GM21423 (cell line): ENCODE results near the gene CCDC47.

Experiments used
- ATAC-seq: cut with Tn5 transposase; IDR thresholded peaks from one replicate; pipeline ENCODE4 v1.9.1; 2021; ENCODE audit warnings: mild to moderate bottlenecking, moderate library complexity; ENCODE audit not compliant: unreplicated experiment

CCDC47 gene

DNA sequence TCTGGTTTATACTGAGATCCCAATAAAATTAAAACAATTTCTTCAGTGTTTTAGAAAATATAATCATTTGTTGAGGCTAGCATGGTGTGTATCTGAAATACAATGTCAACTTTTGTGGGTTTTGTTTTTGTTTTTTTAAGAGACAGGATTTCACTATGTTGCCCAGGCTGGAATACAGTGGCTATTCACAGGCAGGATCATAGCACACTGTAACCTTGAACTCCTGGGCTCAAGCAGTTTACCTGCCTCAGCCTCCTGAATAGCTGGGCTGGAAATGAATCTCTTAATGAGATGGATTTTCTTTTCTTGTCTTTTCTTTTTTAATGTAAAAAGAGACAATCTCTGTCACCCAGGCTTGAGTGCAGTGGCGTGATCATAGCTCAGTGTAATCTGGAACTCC is 12.7 kb upstream of the CCDC47 start:
- no peak for ATAC-seq

GRCh38 chr17:63785556-63785955 is 12.2 kb upstream of the CCDC47 start:
- no peak for ATAC-seq

DNA sequence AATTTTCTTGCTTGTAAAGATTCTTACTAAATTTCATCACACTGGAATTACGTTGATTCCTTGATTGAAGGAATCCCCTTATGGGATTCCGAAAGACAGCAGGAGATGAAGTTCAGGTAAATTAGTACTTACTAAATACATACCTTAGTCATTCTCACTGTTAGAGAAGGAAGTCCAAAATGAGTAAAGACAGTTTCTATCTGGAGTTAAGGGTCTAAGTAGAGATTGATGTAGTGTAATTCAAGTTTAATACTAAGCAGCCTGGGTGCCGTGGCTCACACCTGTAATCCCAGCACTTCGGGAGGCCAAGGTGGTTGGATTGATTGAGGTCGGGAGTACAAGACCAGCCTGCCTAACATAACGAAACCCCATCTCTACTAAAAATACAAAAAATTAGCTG is 10.1 kb upstream of the CCDC47 start:
- ATAC-seq: no peak

- no peak for ATAC-seq
Measured at GRCh38 chr17:63780928-63781327, 7.5 kb upstream of the CCDC47 start.

DNA sequence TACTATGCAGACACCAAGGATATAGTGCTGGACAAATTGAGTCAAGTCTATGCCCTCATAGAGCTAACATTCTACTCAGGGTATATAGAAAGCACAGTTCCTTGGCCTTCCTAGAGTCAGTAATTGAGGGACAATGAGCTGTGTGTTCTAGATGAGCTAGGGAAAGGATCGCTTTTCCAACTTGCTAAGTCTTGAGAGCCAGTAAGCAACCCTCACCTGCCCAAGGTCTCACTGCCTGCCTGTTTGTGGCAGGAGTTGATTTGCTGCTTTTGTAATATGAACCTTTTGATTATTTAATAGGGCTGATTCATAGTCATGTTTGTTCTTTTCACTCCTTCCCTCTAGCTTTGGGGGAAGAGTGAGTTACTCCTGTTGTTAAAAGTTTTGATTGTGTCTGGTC is 7.1 kb upstream of the CCDC47 start:
- no peak for ATAC-seq

- ATAC-seq: no peak
Measured at GRCh38 chr17:63775420-63775819, 2.0 kb upstream of the CCDC47 start.

DNA sequence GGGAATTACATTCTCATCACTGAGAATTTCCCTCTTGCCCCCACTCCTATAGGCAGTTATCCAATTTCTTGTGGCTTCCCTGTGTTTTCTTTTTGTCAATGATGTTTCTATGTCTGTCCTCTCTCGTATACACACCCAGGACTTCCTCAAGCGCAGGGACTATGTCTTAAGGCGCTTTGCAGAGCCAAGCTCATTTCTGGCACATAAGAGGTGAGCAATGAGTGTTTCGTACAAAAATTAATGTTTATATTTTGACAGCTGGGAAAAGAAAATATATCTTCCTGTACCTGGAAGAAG is 1.5 kb upstream of the CCDC47 start:
- ATAC-seq: no peak

DNA sequence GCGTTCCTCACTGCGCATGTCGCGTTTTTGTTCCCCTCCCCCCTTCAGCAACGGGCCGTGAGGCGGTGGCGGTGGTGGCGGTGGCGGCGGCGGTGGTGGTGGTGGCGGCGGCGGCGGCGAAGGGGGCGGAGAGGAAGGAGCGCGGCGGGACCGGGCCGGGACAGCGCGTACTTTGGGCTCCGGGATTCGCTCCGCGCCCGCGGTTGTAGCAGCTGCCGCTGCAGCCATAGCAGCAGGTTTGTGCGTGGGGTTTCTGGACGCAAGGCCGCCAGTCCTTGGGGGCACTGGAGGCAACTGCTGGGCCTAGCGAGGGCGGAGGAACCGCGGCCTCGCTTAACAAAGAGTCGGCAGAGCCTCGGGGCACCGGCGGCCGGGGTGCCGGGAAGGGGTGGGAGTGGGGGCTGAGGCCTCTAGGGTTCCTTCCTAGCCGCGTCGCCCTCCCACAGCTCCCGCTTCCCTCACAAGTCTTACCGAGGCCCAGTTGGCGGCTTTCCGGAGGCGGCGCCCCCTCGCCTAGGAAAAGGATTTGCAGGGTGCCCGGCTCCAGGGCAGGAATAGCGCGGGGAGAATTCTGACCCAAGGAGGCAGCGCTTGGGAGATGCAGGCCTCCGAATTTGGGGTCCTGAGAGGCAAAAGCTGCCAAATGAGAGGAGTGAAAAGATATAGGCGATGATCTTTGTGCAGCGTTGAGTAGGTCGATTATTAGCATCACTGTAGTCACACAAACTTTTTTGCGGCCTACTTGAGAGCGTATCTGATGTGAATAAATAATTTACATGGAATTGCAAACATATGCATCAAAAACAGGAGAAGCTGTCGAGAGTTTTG is 958 bp upstream of the CCDC47 start, which contains the start of gene DDX42:
DDX42 (plus strand) TSS at position 30 of the 828 bp plus-strand sequence. CDS start 12,880 bp downstream, outside the sequence.
- ATAC-seq: no peak

DNA sequence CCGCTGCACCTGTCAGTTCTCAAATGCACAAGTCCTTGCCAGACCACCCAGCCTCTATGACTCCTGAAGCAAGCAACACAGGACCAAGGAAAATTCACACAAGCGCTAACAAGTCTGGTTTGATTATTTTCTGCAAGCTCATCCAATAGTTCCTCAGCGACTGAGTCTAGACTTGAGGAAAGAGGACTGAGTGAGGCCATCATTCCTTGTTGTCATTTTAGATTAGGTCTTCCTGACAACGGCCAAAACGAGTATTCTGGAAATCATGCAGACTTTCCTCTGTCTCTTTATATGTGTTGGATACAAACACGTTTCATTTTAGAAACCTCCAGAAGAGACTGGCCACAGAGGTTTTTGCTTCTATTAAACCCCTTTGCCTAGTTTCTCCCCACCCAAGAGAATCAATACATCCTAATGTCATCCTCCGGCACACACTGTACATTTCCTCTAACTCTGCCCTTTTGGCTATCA is 561 bp downstream of the CCDC47 start:
- no peak for ATAC-seq

GRCh38 chr17:63768433-63768832 is 5.0 kb downstream of the CCDC47 start:
- no peak for ATAC-seq

DNA sequence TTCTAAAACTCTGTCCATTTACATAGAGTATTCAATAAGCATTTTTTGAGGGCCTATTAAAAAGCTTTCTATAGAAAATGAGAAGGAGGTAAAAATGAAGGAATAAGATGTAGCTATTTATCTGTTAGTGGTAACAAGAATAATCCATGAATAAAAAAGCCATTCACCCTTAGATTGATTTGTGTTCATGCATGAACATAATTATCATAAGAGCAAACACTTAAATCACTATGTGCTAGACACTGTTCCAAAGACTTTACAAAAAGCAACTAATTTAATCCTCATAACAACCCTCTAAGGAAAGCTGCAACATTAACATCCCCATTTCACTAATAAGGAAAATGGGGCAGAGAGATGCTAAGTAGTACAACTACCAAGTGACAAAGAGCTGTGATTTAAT is 6.6 kb downstream of the CCDC47 start:
- ATAC-seq: no peak

DNA sequence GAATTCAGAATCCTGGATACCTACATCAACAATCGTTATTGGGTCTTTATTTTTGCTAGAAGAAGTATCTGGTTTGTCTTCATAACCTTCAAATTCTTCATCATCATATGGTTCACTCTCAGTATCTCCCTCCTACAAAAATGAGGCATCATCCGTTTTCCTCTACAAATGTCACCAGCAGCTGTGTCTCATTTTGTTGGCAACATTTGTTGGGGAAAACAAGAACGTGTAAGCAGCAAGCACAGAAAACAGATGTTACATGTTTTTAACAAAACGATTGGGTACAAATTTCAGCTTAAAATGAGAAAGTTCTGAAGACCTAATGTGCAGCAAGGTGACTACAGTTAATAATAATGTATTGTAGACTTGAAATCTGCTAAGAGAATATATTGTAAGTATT is 8.7 kb downstream of the CCDC47 start:
- no peak for ATAC-seq

DNA sequence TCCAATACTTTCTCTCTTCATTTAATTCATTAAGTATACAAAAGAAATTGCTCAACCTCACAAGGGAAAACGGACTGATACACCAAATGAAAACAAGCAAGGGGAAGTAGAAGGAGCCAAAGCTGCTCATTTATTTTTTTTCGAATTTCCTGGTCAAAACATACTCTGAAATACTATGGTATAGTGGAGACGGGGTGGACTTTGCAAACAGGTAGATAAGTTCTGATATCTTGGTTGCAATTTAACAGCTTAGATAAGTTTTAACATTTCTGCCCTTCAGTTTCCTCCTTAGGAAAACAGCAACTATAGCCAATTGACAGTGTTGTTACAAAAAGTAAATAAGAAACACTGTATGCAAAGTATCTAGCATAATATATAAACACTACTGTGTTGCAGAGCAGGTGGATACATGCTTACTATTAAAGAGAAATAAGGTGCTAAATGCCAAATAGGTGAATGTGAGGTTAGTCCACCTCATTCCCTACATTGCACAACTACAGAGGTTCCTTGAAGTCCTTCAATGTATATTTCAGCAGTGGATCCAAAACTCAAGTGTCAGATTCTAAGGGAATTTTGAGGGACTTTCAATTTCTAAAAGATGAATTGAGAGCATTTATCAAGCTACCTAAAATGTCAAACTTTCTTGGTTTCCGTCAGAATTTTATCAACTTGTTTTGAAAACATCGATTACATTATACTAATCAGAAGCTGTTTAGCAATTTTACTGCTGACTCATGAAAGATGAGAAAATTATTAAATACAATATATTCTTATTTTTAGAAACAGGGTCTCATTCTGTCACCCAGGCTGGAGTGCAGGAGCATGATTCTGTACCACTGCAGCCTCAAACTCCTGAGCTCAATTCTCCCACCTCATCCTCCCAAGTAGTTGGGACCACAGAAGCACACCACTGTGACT is 11.0 kb downstream of the CCDC47 start:
- ATAC-seq: no peak

DNA sequence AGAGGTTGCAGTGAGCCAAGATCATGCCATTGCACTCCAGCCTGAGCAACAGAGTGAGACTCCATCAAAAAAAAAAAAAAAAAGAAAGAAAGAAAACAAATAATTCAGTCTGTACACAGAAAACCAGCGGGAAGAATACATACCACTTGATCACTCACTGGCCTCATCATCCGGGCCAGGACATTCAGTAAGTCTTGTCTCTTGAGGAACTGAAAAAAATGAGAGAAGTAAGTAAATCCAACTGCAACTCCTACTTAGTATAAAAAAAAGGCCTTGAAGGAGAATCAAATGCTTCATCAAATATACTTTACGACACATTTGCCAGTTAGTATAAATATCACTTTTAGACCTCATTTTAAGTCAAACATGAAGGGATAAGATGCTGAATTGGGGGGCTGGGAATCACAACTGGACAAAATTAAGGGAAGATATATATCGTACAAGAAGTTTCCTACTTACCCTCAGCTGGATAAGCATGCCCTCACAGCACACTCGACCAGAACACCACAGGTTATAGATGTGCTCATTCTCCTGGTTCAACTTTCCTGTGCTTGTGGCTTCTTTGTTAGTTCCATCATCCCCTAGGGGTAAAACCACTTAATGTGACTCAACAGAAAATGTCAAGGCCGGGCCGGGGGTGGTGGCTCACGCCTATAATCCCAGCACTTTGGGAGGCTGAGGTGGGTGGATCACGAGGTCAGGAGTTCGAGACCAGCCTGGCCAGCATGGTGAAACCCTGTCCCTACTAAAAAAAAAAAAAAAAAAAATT is 12.4 kb downstream of the CCDC47 start:
- ATAC-seq: no peak

- no peak for ATAC-seq
Measured at GRCh38 chr17:63758428-63758827, 15.0 kb downstream of the CCDC47 start.

- ATAC-seq: no peak
Measured at GRCh38 chr17:63754046-63754445, 19.4 kb downstream of the CCDC47 start.

DNA sequence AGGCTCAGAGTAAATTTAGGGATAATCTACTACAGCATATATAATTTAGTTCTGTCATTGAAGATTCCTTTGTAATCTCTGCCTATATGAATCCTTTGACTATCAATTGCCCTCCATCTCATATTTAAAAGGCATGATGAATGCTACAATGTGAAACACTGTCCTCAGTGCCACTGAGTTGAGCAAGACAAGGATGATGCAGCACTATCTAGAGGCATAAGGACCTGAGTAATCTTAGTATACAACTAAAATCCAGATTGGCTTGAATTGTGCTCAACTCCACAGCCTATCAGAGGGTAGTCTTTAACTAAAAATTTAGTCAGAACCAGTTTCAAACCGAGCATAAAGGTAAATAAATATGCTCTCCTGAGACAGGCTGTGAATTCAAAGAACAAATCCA is 20.2 kb downstream of the CCDC47 start:
- ATAC-seq: no peak

GRCh38 chr17:63752707-63753106 is 20.7 kb downstream of the CCDC47 start:
- no peak for ATAC-seq

GRCh38 chr17:63751806-63752205 is 21.6 kb downstream of the CCDC47 start:
- ATAC-seq: no peak

DNA sequence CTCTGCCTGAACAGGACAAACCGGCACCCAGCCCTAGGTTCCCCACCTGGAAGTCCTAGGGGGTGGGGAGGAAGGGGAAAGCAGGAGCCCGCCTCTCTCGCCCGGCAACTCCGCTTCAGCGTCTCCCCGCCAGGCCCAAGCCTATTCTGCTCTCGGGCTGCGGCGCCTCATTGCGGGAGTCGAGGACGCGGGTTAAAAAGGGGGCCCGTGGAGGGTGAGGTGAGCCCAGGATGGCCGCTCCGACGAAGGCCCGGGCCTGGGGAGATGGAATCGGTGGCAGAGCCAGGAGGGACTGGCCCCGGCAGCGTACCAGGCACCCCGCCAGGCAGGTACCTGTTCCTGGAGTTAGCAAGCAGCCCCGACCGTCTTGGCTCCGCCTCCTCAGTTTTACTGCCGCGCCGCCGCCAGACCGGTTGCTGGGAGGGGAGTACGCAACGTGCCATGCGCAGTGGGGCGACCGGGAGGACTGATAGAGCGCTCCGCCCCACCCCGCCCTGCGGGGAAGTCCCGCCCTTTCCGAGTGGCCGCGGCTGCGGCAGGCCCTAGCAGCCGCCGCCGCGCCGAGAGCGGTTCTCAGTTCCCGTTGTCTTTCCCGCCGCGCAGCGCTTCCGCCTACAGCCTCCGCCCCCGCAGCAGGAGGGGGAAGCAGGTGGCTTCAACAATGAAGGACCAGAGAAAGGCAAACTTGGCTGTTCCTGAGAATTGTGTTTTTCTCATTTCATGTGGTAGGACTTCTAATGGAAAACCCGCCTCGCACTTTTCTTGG is 31.8 kb downstream of the CCDC47 start, which contains the start of gene STRADA:
STRADA (minus strand) TSS at position 392 of the 766 bp plus-strand sequence. CDS start 13,430 bp downstream, outside the sequence.
- ATAC-seq: peak; percentile 93

DNA sequence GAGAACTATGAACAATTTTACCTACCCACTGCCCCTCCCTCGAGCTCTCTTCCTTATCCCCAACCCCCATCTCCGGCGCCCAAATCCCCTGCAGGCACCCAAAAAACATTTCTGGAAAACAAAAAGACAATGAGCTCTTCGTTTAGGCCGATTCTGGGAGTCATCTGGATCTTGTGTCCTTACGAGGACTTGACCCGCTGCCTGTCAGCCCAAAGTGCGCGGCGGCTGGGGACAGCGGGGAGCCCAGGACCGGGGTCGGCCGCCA is 32.3 kb downstream of the CCDC47 start:
- peak; percentile 16 for ATAC-seq
